K562 (cell line): ENCODE data around the gene NKAPL. TPM values are rescaled to one million over a fixed set of nuclear protein-coding genes. Genes with fewer than 3 reads are reported as not detected.

ENCODE experiments used
- GATAD2B ChIP-seq: fragments of 450-650 bp; IDR thresholded peaks from 2 replicates; pipeline ENCODE4 v1.6.1; 2017; ENCODE audit warnings: mild to moderate bottlenecking, borderline replicate concordance
- NR2F6 ChIP-seq: fragments of 450-650 bp; formaldehyde crosslinking; IDR thresholded peaks from 2 replicates; pipeline ENCODE4 v1.4.0; 2020; ENCODE audit warnings: mild to moderate bottlenecking
- TBL1XR1 ChIP-seq, 2 experiments: IDR thresholded peaks; 2 replicates each; pipeline ENCODE4 v1.6.1; 2012; ENCODE audit warnings: improper control_type of control experiment in 2 of 2, low read length in 2 of 2, mild to moderate bottlenecking in 1 of 2
- TEAD1 ChIP-seq, 2 experiments: fragments of 450-650 bp in 1 of 2; sonication (generic) in 1 of 2; formaldehyde crosslinking; IDR thresholded peaks; 2 replicates each; pipeline versions ENCODE4 v1.4.0 to v1.8.0; 2020 to 2022; ENCODE audit warnings: mild to moderate bottlenecking in 2 of 2, missing genetic modification reagents in 1 of 2
- THRAP3 ChIP-seq: fragments of 450-650 bp; IDR thresholded peaks from 2 replicates; pipeline ENCODE4 v1.6.1; 2016; ENCODE audit warnings: mild to moderate bottlenecking, inconsistent platforms, borderline replicate concordance
- ZZZ3 ChIP-seq: fragments of 450-650 bp; IDR thresholded peaks from 2 replicates; pipeline ENCODE4 v1.6.1; 2016; ENCODE audit warnings: antibody characterized with exemption, mild to moderate bottlenecking, moderate library complexity
- polyA plus RNA-seq, 8 experiments: library from polyadenylated mRNA; depleted of rRNA in 4 of 8; stranded (reverse) in 5 of 8; unstranded in 3 of 8; fragments of >200 nt; fragmentation: Nextera tagmentation in 2 of 8; fragmentation: Illumina TruSeq in 1 of 8; extraction: Ambion mirVana in 2 of 8; extraction: Trizol in 1 of 8; gene quantifications; 2 replicates each; pipeline versions ENCODE4 v1.2.1 to v1.2.3, GENCODE V29; 2011 to 2014; ENCODE audit warnings: inconsistent platforms in 1 of 8, missing spikeins in 1 of 8
- total RNA-seq, 7 experiments: library from RNA; depleted of rRNA in 6 of 7; stranded (reverse); fragments of >200 nt in 6 of 7; fragmentation: Illumina TruSeq in 2 of 7; extraction: Trizol in 2 of 7; gene quantifications; 2 replicates each; pipeline versions ENCODE4 v1.2.1 to v1.2.3, GENCODE V29; 2011 to 2021; ENCODE audit warnings: low replicate concordance in 1 of 7
- TF ChIP-seq, protein P1 (sequence below): sonication (generic); formaldehyde crosslinking; IDR thresholded peaks from 2 replicates; pipeline ENCODE4 v1.8.0; 2022; ENCODE audit warnings: missing genetic modification reagents, mild to moderate bottlenecking, borderline replicate concordance
- TF ChIP-seq, protein P2 (sequence below): sonication (generic); formaldehyde crosslinking; IDR thresholded peaks from 2 replicates; pipeline ENCODE4 v1.8.1; 2023; ENCODE audit warnings: mild to moderate bottlenecking, missing genetic modification reagents, moderate library complexity
- TF ChIP-seq, protein P3 (sequence below): fragments of 450-650 bp; formaldehyde crosslinking; IDR thresholded peaks from 2 replicates; pipeline ENCODE4 v1.4.0; 2020; ENCODE audit warnings: mild to moderate bottlenecking, moderate library complexity

Gene NKAPL
- total and polyA plus RNA-seq, 9 of the 15 experiments (the other 6 are each of a cell fraction or from before 2014, with no cell fraction given): not detected

DNA sequence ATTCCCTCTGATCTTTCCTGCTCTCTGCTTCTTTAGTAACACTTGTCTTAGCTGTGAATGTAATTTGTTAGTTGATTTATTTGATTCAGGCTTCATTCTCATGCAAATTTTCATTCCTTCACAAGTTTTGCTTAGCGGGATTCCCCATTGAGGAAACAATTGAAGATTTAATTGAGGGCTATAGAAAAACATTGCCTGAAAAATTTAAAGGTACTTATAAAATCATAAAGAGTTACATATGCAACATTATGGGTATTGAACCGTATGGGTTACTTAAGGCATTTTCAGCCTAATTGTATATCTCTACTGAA lies 45.9 kb upstream of the NKAPL start (continued):
- TF ChIP-seq, protein P1, sequence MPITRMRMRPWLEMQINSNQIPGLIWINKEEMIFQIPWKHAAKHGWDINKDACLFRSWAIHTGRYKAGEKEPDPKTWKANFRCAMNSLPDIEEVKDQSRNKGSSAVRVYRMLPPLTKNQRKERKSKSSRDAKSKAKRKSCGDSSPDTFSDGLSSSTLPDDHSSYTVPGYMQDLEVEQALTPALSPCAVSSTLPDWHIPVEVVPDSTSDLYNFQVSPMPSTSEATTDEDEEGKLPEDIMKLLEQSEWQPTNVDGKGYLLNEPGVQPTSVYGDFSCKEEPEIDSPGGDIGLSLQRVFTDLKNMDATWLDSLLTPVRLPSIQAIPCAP (CRISPR knock-in tag): no peak; the same call in 1 of the 2 replicates
- TF ChIP-seq GATAD2B: 0 out of 2 replicates have a peak, but pooled peaks have one; percentile 15
- 0 out of 2 replicates have a peak, but pooled peaks have one; percentile 62 for TF ChIP-seq NR2F6
- 0 out of 4 replicates have a peak, but pooled peaks of 1 of the 2 experiments have one; percentile 1 for TF ChIP-seq TEAD1 (CRISPR knock-in tag; IDR thresholded peaks at IDR 0.05)
- TF ChIP-seq THRAP3: peak; percentile 84; the same call in 1 of the 2 replicates
- TF ChIP-seq ZZZ3: peak; percentile 69; the same call in 1 of the 2 replicates
- TF ChIP-seq TBL1XR1 (IDR thresholded peaks at IDR 0.05; ENCODE audit: low read length in 2 of 2): 0 out of 4 replicates have a peak, but pooled peaks of 1 of the 2 experiments have one; percentile 1
- TF ChIP-seq, protein P2, sequence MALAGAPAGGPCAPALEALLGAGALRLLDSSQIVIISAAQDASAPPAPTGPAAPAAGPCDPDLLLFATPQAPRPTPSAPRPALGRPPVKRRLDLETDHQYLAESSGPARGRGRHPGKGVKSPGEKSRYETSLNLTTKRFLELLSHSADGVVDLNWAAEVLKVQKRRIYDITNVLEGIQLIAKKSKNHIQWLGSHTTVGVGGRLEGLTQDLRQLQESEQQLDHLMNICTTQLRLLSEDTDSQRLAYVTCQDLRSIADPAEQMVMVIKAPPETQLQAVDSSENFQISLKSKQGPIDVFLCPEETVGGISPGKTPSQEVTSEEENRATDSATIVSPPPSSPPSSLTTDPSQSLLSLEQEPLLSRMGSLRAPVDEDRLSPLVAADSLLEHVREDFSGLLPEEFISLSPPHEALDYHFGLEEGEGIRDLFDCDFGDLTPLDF: 0 out of 2 replicates have a peak, but pooled peaks have one; percentile 11
- TF ChIP-seq, protein P3, sequence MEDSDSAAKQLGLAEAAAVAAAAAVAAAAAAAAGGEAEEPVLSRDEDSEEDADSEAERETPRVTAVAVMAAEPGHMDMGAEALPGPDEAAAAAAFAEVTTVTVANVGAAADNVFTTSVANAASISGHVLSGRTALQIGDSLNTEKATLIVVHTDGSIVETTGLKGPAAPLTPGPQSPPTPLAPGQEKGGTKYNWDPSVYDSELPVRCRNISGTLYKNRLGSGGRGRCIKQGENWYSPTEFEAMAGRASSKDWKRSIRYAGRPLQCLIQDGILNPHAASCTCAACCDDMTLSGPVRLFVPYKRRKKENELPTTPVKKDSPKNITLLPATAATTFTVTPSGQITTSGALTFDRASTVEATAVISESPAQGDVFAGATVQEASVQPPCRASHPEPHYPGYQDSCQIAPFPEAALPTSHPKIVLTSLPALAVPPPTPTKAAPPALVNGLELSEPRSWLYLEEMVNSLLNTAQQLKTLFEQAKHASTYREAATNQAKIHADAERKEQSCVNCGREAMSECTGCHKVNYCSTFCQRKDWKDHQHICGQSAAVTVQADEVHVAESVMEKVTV (CRISPR knock-in tag): no peak
- TF ChIP-seq, all 486 proteins: peak for 22
